NT2/D1 (cell line): ENCODE measurements around the gene LACTB.

Source experiments
- SUZ12 ChIP-seq: IDR thresholded peaks from 2 replicates; pipeline ENCODE4 v1.6.1; 2011; ENCODE audit not compliant: insufficient read length, insufficient read depth; ENCODE audit errors: extremely low read depth
- YY1 ChIP-seq: IDR thresholded peaks from 2 replicates; pipeline ENCODE4 v1.6.1; 2011; ENCODE audit not compliant: insufficient read length, insufficient read depth
- ZNF274 ChIP-seq: IDR thresholded peaks from 2 replicates; pipeline ENCODE4 v1.6.1; 2011; ENCODE audit warnings: mild to moderate bottlenecking, low read depth, low read length

DNA sequence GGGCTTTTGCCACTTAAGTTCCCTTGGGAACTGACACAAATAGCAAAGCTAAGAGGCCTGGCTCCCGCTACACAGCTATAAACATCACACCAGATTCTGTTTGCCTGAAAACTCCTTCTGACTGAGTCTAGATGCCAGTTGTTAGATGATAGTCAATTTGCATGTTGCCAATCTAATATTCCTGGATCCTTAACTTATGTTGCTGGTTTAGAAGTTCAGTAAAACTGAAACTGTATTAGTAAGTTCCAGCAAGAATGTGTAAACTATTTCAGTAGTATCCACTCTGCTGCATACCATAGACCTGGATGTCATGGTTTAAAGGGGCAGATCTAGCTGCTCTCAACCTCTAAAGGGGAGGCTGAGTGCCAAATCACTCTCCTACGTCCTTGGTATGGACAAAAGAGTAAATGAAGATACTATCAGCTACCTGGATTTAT is 27.1 kb upstream of the LACTB start:
- no peak for TF ChIP-seq YY1
- no peak for TF ChIP-seq ZNF274
- TF ChIP-seq SUZ12, result no peak
